ENCODE results near the gene SNX19.

Gene SNX19

GRCh38 chr11:130904380-130904779, 11.9 kb downstream of the SNX19 start:
- DNase-seq, result no peak

GRCh38 chr11:130902380-130902779, 13.9 kb downstream of the SNX19 start:
- no peak for DNase-seq

- no peak for DNase-seq
Observed at GRCh38 chr11:130899106-130899505, 17.2 kb downstream of the SNX19 start.

DNA sequence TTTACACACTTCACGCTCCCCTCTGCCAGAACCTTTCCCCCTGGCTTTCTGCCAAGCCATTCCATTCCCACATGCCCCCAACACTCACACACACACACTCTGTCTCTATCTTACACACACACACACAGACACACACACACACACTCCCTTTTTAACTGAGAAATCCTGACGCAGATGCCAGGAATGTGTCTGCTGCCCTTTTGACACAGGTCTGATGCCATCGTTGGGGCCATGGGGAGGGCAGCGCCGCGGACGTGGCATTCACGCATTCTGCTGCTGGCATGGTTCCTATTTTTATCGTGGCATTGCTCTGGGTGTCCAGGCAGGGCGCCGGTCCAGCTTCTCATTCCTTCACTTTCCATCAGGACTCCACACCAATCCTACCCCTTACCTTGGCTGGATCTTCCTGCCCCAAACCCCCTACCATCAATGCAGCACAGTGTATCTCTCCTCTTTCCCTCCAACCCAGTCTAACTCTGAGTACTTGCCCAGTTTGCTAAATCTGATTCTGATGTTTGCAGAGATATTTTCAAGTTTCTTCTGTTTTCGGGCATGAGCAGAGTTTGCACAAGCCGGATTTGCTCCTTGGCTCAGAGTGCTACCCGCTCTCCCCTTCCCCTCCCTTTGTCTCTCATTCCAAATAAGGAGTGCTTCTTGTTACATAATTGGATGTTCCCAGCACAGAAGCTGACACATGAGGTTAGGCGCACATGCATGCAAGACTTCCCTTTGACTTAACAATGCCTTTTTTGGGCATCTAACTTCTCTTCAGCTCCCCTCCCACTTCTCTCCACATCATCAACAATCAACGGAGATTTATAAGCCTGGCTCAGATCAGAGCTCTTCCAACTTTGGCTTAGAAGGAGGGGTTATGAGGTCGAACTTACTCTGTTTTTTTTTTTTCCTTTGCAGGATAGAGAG, 18.8 kb downstream of the SNX19 start:
- no peak for DNase-seq

DNA sequence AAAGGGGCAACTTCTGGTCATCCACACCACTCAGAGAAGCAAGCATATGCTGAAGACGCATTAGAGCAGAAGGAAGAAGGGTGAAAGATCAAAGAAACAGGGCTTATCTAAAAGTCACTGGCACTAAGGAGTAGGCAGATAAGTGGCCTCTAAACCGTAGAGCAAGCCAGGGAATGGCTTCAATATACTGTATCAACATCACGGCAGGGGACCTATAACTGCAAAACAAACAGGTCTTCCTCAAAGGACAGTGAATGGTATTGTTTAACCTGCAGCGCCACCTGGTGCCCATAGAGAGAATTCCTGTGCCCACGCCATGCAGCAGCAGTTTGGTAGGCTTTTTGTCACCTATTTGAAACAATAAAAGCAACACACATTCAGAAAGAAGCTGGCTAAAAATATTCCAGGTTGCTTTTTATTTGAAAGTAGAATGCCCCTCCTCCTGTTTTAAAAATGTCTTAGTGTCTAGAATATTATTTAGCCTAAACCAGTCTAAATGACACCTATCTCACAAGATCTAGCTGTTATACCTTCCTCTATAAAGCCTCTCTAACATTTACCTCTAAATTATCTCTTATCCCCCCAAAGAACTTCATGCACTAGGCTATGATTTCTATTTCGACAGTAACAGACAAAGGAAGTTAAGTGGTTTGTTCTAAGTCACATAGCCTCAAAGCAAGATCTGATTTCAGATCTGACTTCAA, 21.8 kb downstream of the SNX19 start:
- DNase-seq, result peak; percentile 69

DNA sequence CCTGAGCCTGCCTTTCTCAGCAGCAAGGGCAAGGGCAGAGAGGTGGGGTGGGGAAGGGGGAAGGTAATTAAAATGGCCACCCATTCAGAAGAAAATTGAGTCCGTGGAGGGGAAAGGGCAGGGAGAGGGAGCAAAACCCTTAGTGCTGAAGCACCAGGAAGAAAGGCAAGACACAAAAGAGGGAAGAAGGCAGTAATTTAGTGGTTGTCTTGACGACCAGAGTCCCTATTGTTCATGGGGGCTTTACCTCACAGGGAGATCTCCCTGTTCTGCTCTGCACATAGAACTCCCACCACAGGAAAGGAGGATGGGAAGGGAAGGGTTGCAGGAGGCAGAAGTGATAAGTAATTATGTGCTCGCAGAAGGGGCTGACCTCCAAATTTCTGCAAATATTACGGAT, 23.4 kb downstream of the SNX19 start:
- no peak for DNase-seq

DNA sequence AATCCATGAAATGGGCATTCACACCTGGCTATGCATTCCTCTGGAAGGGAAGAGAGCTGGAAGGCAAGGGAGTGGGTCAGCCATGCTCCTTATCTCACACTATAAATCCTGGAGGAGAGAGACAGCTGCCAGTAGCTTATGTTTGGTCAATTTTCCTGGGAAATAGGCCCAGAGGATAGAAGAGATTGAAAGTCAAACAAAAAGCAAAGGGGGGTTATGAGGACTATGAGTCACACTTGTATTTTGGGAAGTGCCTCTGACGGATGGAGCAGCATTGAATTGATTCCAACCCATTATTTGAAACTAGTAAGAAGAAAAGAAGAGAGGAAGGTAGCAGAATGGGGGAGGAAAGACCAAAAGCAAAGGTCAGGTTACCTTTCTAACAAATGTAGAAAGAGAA, 25.0 kb downstream of the SNX19 start:
- no peak for DNase-seq

GRCh38 chr11:130890039-130890745, 26.1 kb downstream of the SNX19 start:
- no peak for DNase-seq

- DNase-seq, result no peak
Observed at GRCh38 chr11:130888790-130889189, 27.5 kb downstream of the SNX19 start.

DNA sequence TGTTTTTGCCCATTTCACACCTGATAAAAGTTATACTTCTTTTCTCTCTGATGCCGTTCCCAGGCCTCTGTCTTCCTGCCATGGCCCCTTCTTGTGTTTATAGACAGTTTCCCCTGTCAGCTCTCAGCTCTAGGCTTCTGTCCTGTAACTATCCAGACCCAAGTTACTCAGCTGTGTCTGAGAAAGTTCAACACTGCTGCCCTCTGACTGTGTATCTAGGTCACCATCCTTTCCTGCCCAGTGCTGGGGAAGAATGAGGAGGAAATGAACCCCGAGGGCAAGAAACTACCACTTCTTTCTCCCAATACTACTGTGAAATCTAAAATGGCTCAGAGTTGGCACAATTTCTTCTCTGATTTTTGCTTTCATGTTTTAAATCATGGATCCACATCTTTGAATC, 29.6 kb downstream of the SNX19 start:
- DNase-seq, result no peak

DNA sequence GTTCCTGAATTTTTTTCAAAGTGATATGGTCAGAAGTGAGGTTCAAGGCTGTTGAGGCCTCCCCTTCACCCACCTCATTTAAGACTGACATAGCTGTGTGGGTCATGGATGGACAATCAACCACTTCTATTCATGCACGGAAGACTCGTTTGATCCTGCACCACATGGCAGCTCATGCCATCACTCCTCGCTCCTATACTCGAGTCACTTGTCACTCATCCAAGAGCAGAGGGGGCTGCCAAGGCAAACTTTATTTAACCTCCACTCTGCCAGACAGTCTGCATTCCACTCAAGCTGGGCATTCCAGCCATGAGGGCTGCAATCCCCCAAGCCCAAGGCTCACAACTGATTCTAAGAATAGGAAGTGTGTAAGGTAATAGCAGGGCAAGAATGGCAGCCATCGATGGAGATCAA, 34.1 kb downstream of the SNX19 start:
- DNase-seq, result no peak

- DNase-seq, result no peak
Observed at GRCh38 chr11:130881475-130882137, 34.7 kb downstream of the SNX19 start.

DNA sequence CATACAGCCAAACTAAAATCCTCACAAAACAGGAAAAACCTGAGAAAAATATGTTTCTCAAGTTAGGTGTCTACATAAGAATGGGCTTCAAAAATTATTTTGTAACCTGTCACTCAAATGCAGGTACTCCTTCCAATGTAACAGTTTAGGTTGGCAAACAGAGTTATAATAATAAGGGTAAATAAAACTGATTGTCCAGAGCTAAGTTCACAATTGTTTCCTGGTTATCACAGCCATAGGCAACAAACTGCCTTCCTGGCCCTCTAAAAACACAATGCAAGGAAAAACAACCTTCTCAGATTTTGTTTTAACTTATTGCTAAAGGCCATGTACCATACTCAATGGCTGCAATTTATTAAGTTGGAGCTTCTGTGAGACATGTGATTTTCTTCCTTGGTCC, 36.4 kb downstream of the SNX19 start:
- DNase-seq, result no peak

DNA sequence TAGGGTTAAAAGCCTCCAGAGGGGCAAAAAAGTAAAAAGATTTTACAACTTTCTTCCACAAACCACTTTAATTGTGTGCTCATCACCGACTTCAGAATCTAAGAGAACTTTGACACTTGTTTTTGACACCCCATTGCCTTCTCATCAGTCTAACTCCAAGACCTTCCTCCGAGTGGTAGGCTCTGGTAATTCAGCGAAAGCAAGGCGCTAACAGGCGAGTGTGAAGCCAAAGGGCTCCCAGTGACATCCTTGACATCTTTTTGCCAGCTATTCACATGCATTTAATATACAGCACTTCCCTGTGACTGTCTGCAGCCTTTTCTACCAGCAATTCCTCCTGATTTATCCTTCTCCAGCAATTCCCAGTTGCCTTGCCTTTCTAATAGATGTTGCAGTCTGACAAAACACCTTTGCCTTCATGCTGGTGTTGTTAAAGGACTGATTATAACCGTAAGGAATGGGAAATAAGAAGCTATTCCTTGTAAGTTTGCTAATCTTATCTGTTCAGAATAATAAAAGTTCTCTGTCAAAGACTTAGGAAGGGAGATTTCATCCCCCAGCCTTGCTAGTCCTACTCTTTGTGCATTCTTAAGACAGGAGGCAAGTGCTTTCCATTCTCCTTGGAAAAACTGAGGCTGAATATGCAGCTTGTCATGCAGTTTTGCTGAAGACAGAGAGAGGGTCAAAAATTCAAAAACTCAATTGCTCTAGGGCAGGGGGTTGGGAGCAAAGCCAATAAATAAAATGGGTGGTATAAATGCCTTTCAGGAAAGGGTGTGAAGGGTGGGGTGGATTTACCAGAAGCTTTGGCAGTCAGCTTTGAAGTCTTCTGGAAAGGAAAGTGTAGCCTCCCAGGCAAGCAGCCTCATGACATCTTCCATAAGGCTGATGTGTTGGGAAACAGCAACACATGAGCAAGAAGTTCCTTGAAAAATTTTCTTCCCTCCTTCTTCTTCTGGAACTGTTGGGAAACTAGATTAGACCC, 39.1 kb downstream of the SNX19 start:
- DNase-seq, result no peak

DNA sequence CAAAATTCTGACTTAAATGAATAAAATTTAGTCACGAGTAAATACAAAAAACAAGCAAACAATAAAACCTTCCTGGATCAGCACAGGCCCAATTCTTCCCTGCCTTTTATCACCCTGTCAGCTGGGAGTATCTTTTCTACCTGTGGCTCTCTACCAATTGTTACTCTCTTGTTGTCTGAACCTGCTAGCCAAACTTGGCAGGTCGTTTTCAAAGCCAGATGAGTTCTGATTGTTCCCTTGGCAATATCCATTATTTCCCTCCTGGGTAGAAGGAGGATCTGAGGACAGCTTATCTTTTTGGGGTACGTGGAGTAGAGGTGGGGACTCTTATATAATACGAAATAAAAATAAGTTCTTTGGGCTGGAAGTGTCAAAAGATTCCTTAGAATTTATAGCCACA, 40.2 kb downstream of the SNX19 start:
- no peak for DNase-seq

- DNase-seq, result no peak
Observed at GRCh38 chr11:130874955-130875531, 41.2 kb downstream of the SNX19 start.

DNA sequence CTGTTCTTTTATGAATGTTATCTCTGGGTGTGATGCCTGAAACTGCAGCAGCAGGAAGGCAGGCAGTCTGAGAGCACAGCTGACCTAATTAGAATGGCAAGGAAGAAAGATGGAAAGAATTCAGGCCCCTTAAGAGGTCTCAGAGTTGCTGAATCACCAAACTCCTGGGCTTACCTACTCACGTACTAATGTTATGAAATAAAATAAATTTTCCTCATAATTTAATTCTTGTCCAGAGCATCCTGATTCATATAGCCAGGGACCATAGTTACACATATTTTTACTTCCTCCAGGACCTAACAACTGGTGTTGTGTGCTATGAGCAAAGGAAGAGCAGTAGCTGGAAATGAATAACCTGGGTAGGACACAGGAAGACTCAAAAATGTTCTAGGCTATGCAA, 41.9 kb downstream of the SNX19 start:
- DNase-seq, result no peak

GRCh38 chr11:130873761-130874160, 42.5 kb downstream of the SNX19 start:
- DNase-seq, result no peak

GRCh38 chr11:130872981-130873380, 43.3 kb downstream of the SNX19 start:
- DNase-seq, result no peak

DNA sequence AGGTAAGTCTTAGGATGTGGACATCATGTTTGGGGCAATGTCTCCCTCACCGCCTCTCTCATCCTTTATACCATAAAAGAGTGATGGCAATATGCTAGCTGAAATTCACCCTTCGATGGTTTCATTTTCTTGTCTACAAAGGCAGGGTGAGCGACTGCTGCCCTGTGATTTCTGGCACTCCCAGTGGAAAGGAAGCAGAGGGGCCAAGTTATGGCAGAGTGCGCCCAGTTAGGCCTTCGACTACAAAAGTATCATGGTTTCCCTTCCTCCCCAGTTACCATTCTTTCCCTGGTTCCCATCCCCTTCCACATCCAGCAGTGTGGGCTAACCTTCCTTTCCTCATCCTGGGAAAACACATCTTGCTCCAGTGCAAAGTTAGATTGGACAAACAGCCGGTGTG, 43.8 kb downstream of the SNX19 start:
- no peak for DNase-seq

- DNase-seq, result no peak
Observed at GRCh38 chr11:130872102-130872501, 44.2 kb downstream of the SNX19 start.
